DMS79 treated with DMSO at 0.1 percent for 48 hours (cell line): ENCODE measurements around the gene FARSA.
"Not testable (repeated sequence)": the region's sequence is repeated elsewhere in the genome, so short reads cannot be mapped to it uniquely, and the experiment has no call there.

Experiments used
- DNase-seq: peaks from one replicate; lab custom pipeline; 2025; lab: John Stamatoyannopoulos, UW

FARSA gene

DNA sequence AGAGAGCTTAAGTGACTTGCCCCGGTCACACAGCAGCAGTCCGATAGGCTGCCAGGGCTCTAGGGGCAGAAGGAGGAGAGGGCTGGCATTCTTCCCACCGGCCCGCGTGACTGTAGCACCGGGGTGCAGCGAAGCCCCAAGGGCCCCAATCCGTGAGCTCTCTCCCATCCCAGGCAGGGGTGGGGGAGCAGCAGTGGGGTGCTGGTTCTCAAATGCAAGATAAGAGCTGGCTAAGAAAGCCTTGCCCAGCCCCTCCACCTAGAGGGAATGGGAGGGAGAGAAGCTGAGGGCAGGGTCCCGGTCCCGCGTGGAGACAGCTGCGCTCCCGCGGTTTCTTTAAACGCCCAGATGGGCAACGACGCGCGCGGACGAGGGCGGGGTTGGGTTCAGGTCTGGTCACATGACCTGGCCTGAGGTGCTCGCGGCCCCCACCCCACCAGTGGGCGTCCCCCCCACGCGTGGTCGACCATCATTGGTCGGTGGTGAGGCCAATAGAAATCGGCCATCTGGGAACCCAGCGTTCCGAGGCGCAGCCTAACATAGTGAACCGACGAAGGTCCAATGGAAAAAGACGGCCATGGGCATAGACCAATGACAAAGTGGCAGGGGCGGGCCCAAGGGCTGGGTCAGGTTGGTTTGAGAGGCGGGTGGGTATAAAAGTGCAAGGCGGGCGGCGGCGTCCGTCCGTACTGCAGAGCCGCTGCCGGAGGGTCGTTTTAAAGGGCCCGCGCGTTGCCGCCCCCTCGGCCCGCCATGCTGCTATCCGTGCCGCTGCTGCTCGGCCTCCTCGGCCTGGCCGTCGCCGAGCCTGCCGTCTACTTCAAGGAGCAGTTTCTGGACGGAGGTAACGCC is 4.6 kb upstream of the FARSA start, which contains the start of gene CALR:
Gene CALR (plus strand): TSS at position 683 of the 852 bp plus-strand sequence. CDS start 71 bp downstream, at position 754.
- DNase-seq, result peak; percentile 100

DNA sequence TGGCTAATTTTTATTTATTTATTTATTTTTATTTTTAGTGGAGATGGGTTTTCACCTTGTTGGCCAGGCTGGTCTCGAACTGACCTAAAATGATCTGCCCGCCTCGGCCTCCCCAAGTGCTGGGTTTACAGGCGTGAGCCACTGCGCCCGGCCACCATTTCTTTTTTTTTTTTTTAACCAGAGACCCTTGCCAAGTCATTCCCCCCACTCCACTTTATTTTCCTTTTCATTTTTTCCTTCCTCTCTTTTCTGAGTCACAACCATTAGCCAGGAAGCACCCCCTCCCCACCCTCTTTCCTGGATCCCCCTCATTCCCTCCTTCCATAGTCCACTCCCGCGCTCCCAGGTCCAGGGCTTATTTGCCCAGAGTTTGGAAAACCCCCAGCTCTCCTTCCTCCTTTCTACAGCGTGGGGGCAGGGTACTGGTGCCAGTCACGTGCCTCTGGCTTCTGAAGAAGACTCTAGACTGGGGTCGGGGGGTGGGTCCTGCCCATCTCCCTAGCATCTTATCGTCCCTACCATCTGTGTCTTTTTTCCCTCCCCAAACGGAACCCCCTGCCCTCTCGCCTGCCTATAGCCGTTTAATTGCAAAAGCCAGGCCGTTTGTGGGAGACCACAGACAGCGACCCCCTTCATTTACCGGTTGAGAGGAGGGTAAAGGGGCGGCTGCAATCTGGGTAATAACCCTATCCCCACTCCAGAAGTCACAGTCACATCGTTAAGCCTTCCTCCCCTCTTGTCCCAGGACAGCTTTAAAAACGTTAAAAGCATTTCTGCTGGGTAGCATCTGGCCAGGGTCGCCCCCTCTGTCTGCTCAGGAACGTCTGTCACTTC is 3.8 kb upstream of the FARSA start:
- peak; percentile 97 for DNase-seq

DNA sequence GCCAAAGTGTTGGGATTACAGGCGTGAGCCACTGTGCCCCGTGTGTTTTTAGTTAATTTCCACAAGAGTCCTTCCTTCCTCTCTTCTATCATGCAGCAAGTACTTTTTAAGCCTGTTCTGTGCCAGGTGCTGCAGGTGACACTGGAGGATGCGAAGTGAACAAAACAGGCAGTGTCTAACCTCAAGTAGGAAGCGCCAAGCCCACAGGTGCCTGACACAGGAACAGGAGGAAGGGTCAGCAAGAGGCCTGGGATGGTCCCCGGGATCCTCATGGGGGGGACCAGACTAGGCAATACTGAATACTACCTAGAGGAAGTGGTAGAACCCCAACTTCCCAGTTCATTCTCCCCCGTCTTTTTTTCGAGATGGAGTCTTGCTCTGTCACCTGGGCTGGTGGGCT is 3.1 kb upstream of the FARSA start:
- peak; percentile 93 for DNase-seq

DNA sequence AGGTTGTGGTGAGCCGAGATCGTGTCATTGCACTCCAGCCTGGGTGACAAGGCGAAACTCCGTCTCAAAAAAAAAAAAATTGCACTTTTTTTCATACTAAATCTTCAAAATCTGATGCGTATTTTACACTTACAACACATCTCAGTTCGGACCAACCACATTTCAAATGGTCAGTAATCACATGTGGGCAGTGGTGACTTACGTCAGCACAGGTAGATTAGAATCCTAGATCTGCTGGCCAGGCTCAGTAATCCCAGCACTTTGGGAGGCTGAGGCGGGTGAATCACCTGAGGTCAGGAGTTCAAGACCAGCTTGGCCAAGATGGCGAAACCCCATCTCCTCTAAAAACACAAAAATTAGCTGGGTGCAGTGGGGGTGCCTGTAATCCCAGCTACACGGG is 1.6 kb upstream of the FARSA start:
- no peak for DNase-seq

DNA sequence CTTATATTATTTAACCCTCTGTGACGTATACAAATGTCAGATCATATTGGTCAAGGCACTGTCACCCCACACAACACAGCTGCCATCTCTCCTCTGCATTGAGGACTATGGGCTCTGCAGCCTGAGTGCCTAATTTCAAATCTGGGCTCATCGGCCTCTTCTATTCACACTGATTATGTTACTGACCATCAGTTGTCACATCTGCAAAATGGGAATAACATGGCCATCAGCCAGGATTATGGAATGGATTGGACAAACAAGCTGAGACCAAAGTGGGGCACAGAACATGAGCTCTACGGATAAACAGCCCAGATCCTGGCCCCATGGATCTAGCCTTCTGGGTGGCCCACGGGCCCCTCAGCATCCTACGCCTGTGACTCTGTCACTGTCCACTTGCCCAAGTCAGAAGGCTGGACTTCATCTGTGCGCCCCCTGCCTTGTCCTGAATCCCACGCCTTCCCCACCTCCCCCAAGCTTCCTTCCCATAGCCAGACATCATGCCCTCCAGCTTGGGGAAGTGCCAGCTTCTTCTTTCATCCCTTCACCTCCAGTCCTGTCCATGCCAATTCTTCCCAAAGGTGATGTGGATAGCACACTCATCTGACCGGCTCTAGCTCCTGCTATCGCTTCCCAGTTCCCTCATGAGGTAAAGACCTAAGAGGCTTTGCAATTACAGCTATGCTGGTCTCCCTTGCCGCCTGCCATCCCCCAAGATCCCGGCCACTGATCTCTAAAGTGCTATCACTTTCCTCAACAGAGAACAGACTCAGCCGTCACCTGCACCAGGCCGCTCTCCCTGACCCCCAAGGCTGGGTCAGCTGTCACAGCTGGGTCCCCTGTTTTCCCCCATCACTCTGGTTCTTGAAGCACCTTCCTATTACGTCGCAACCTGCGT is 872 bp downstream of the FARSA start:
- DNase-seq, result peak; percentile 55

DNA sequence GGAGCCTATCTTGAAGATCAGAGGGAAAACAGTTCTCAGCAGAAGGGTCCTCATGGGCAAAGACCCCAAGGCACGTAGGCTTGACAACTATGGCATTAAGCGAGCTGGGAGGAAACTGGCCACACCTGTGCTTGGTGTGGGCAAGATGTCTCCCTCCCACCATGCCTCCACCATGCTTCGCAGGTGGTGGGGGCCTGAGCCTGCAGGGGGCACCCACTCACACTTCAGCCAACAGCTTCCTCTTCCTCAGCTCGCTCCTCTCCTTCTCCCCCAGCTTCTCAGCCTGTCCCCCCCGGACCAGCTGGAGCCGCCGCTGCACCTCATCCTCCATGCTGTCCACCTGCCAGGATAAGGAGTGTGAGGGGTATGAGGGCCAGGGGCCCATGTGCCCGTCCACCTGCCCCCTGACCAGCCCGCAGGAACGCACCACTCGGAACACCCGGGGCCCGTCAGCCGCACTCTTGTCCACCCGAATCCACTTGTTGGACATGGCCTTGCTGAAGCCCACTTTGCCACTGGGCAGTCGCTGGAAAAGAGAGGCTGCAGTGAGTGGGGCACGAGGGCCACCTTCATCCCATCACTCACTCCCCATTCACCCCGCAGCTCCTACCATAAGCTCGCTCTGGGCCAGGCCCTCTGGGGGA is 3.4 kb downstream of the FARSA start:
- no peak for DNase-seq

DNA sequence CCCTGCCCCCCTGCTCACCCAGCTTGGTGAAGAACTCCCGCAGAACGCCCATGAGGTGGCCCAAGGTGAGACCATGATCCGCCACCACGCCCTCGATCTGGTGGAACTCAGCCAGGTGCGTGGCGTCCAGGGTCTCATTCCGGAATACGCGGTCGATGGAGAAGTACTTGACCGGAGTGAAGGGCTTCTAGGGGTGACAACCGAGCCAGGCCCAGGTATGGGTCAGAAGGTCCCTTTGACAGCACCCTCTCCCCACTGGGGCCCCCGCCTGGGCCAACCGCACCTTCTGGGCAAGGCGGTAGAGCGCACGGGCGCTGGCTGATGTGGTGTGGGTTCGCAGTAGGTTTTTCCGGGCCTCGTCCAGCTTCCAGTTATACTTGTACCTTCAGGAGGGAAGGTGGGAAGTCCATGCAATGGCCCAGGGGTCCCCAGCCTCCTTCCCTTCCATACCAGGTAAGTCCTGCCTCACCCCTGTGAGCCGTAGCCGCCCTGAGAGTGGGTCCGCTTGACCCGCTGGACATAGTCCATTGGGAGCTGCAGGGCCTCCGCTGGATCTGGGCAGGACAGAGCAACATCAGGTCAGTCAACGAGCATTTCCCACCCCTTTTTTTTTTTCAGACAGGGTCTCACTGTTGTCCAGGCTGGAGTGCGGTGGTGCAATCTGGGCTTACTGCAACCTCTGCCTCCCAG is 8.7 kb downstream of the FARSA start:
- DNase-seq, result no peak

DNA sequence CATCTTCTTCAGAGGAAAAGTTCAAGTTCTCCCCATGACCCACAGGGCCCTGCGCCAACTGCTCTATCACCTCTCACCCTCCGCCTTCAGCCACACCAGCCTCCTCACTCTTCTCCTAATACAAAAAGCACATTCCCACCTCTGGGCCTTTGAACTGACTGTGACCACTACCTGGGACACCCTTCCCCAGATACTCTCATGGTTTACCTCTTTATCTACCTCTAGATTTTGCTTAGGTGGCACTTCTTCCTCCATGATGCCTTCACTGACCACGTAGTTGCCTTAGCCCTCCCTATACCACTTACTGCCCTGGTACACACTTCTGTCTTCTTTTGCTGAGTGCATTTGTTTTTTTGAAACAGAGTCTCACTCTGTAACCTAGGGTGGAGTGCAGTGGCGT is 10.6 kb downstream of the FARSA start:
- no peak for DNase-seq

DNA sequence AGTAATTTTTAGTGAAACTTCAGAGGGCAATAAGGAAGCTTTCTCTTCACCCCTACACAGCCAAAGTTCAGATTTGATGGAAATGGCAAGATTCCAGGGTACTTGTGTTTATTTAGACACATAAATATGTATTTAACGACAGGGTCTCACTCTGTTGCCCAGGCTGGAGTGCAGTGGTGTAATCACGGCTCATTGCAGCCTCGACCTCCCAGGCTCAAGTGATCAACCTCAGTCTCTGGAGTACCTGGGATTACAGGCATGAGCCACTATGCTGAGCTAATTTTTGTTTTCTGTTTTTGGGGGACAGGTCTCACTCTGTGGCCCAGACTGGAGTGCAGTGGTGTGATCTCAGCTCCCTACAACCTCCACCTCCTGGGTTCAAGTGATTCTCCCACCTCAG is 12.5 kb downstream of the FARSA start:
- no peak for DNase-seq

DNA sequence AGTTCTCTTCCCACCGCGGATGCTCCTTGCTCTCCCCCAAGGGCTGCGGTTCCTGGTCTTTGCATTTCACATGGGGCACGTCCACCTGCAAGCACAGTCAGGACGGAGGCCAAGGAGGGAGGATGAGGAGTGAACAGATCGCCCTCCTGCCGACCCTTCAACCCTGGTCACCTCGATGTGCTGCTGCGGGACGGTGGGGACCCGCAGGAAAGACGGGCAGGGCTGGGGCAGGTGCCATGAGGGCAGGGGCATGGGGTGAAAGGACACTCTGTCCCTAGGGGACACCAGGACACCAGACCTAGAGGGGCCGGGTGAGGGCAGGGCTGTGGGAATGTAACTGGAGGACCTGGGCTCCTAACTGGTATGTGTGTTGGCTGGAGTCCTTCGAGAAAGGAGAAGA is 15.3 kb downstream of the FARSA start:
- no peak for DNase-seq

DNA sequence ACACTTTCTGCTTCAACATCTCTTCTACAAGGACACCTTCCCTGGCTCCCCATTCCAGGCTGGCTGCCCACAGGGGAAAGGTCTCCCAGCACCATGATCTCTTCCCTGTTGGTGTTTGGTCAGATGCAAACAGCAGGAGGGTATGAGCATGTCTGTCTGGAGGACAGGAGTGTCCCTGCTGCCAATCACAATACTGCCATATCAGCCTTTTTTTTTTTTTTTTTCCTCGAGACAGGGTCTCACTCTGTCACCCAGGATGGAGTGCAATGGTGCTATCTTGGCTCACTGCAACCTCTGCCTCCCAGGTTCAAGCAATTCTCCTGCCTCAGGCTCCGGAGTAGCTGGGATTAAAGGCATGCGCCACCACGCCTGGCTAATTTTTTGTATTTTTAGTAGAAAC is 17.7 kb downstream of the FARSA start:
- not testable (repeated sequence) for DNase-seq

DNA sequence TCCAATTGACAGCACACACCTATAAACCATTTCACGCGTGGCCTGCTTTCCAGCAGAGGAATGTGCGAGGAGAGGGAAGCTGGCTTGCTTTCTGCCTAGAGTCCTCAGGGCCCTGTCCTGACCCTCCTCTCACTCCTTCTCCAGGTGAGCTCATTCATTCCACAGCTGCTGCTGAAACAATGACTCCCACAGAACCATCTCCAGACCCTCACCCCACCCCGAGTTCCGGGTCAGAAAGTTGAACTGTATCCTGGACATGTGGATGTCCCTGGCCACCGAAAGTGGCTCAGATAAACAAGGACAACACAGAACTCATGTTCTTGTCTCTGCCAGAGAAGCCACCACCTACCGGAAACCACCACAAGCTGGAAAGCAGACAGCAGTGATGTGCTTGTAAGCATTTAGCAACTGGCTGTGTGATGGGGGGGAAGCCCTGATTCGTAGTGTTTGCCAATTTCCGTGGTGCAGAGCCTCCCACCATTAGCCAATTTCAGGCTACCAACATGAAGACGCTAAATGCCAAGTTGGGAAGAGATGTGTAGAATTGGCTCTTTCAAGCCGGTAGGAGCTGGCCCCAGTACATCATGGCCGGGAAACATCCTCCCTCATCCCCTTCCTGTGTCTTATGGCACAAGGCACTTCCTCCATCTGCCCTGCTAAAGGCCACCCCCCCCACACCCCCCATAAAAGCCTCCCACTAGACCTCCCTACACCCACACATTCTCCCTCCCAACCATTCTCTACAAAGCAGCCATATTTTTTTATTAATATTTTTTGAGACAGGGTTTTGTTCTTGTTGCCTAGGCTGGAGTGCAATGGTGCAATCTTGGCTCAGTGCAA is 19.4 kb downstream of the FARSA start:
- peak; percentile 92 for DNase-seq

DNA sequence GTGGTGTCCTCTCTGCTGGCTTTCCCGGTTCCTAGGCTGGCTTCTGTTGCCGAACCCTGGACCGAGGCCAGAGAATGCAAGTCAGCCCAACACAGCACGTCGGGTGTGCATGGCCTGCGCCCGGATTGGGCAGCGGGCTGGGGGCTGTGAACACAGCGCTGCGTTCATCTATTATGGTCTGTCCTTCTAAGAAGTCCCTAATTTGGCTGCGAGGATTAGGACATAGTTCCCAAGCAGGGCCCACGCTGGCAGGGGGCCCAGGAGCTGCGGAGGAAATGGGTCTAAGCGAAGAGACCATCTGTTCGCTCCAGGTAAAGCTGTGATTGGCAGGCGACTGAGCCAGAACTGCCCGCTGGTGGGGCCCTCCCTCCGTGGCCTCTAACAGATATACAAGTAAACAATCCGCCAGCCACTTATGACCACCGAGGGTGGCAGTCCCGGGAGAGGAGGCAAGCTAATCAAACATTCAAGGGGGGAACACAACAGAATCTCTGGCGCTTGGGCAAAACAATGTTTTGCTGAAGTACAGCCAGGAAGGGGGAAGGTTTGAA is 20.4 kb downstream of the FARSA start:
- peak; percentile 99 for DNase-seq

DNA sequence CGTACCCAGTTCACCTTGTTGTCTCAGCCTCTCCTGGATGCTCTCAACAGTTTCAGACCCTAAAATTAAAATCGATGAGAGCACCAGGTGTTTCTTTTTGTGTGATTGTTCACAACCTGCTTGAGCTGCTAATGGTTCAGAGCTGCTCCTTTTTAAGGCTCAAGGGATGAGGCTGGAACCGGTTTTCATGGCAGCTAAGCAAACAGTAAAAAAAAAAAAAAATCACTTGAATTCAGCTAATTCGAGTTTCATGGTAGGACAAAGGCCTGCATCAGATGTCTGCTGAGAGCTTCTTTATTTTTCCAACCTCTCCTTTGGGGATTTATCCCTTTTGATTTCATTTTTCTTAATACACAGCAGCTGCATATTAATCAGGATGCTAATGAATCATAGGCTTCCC is 20.9 kb downstream of the FARSA start:
- DNase-seq, result peak; percentile 100

DNA sequence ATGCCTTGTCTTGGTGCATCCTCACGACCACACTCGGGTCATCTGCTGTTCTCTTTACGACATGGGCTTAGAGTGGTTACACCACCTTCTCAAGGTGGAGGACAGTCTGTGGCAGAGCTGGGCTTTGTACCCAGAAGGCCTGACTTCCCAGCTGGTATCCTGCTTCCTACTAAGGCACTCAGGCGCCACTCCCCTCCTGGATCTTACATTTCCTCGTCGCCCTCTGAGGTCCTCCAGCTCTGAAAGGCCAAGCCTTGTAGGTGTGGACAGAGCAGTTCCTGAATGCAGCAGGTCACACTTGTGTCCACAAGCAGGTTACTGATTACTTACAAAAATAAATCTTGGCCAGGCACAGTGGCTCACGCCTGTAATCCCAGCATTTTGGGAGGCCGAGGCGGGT is 26.3 kb downstream of the FARSA start:
- DNase-seq, result no peak

DNA sequence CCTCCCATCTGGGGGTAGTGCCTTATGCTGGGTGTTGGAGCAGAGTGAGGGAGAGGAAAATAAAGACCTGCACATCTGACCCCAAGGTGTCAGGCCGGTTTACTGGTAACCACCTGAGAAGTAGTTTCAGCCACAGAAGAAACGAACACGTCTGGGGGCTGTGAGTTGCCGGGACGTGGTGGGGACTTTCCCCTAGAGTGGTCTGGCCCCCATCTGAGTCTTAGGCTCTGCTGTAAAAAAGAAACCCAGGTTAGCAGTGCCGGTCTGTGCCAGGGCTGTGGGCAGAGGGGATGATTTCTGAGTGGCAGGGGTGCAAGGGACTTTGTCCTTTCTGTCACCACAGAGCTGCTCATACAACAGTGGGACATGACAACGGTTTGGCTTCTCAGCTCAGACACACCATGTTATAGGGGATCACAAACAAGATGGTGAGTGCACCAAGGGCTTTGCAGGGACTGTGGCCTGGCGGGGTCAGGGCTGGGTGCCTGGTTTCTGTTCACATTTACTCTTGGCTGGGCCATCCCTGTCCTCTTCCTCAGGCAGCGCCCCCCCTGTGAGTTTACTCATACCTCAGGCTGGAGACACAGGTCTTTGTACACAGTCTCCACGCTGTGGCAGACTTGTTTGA is 33.5 kb downstream of the FARSA start:
- DNase-seq, result no peak

DNA sequence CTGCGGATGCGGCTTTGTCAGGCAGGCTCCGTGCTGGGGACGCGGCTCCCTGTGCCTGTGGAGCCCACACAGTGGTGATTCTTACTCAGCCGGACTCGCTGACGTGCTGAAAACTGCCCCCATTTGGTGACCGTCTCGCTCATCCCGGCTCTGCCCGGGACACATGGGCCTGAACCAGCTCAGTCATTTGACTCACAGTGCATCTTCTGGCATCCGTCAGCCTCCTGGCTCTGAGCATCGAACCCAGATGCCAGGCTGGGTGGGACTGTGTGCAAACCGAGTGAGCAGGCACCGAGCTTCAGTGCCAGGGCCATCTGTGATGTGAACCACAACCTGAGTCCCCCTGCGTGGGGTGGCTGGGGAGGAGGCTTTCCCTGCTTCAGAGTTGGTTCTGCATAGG is 37.1 kb downstream of the FARSA start:
- no peak for DNase-seq

DNA sequence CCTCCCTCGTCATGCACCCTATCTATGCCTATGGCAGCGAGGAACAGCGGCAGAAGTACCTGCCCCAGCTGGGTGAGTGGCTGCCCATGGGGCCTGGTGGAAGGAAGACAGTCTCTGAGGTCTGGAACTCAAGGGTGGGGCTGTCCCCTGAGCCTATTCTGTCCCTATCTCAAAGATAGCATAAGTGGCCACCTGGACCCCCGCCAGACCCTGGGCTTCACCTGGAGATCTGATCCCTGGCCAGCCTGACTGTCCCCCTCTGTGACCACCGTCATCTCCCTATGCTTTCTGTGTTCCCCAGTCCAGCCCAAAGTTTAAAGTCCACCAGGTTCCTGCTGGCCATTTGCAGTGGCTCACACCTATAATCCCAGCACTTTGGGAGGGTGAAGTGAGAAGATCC is 39.9 kb downstream of the FARSA start:
- DNase-seq, result no peak

DNA sequence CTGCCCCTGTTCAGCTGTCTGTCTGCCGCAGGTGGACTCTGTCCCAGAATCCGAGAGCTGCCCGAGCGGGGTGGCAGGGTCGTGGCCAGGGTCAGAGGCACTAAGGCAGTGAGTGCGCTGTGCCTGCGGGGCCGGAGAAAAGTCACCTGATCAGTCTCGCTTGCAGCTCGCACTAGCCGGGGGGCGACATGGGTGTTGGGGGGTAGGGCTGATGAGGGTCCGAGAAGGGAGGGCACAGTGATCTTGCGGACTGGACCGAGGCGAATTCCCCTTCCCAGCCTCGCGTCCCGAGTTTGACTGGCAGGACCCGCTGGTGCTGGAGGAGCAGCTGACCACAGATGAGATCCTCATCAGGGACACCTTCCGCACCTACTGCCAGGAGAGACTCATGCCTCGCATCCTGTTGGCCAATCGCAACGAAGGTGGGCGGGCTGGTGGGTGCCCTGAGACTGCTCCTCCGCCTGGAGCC is 41.9 kb downstream of the FARSA start:
- no peak for DNase-seq
